ENCODE results near the gene ATP5IF1. TPM values are rescaled to one million over a fixed set of nuclear protein-coding genes. Genes with fewer than 3 reads are reported as not detected.

The ATP5IF1 gene
- total RNA-seq, 1 experiment from 2014 or later, result 169 TPM

GRCh38 chr1:28282426-28283407 lies 46.8 kb downstream of the ATP5IF1 start:
- TF ChIP-seq SIN3A (IDR thresholded peaks at IDR 0.05; ENCODE audit: low read depth) (no peak), POLR2AphosphoS5 (IDR thresholded peaks at IDR 0.05; ENCODE audit: low read depth, low read length) (peak; percentile 24; the same call in 1 of the 2 replicates)
- ChIA-PET POLR2A (no interaction called here), CTCF (interaction anchor here (1.2 to 1.4 kb wide), 2 partner anchors 22 to 34 kb away, joined by 3 to 6 read pairs; no protein-coding TSS in a partner anchor), RAD21 (ENCODE audit: low non-redundant PET in 1 of 2, low total read pairs in 2 of 2, uncharacterized antibody in 2 of 2, unreplicated experiment in 2 of 2) (no interaction called here)
- Histone ChIP-seq H3K4me2 (ENCODE audit: low read length) (no peak overlapping the region), H3K4me3 (replicated peaks in 1 of 2; ENCODE audit: low read depth in 1 of 2, low read length in 2 of 2) (no peak overlapping the region), H3K9me3 (ENCODE audit: control insufficient read depth in 1 of 2, insufficient read depth in 1 of 2, low read depth in 1 of 2, low read length in 2 of 2) (no peaks in the 10 kb centered on the region), H3K9me2 (ENCODE audit: insufficient read depth) (no peaks in the 10 kb centered on the region), H3K79me2 (ENCODE audit: insufficient read depth, low read length) (no peaks in the 10 kb centered on the region), H3K9ac (ENCODE audit: low read length) (no peak overlapping the region), H3K4me1 (ENCODE audit: control insufficient read depth in 1 of 2, insufficient read depth in 2 of 2, low read length in 2 of 2) (peaks cover 0 to 6% of the 10 kb centered on the region in 2 experiments; a peak in 2 of 4 replicates), H2AFZ (ENCODE audit: low read depth, low read length, poor library complexity, severe bottlenecking) (no peak overlapping the region), H3K27ac (ENCODE audit: low read depth, low read length) (no peak overlapping the region), H4K20me1 (ENCODE audit: insufficient read depth) (no peaks in the 10 kb centered on the region), H3K36me3 (ENCODE audit: control insufficient read depth in 1 of 2, insufficient read depth in 2 of 2, low read length in 2 of 2) (peaks cover 0 to 14% of the 10 kb centered on the region in 2 experiments; a peak in 1 of 4 replicates), H3K27me3 (ENCODE audit: insufficient read depth, low read length) (no peaks in the 10 kb centered on the region)
- BruUV-seq (replicated peaks), result no TSS peak
- intact Hi-C loops (cut with micrococcal nuclease), result no loop called here
- DNase-seq (ENCODE audit: low read depth, low spot score) (no peak), ATAC-seq (no peak)

- CTCF ChIA-PET, result no interaction called here
- H2AFZ ChIP-seq (ENCODE audit: low read depth, low read length, poor library complexity, severe bottlenecking), result no peak overlapping the region
- peaks cover 0 to 6% of the 10 kb centered on the region in 2 experiments; a peak in 2 of 4 replicates for H3K4me1 ChIP-seq (ENCODE audit: control insufficient read depth in 1 of 2, insufficient read depth in 2 of 2, low read length in 2 of 2)
- peaks cover 0 to 1% of the 10 kb centered on the region in 2 experiments; a peak in 1 of 4 replicates for H3K36me3 ChIP-seq (ENCODE audit: control insufficient read depth in 1 of 2, insufficient read depth in 2 of 2, low read length in 2 of 2)
- no peak overlapping the region for H3K4me3 ChIP-seq (replicated peaks in 1 of 2; ENCODE audit: low read depth in 1 of 2, low read length in 2 of 2)
- intact Hi-C loops (cut with micrococcal nuclease), result no loop called here
- DNase-seq (ENCODE audit: low read depth, low spot score) (no peak), ATAC-seq (no peak)
- H4K20me1 ChIP-seq (ENCODE audit: insufficient read depth), result no peaks in the 10 kb centered on the region
- no peak overlapping the region for H3K27ac ChIP-seq (ENCODE audit: low read depth, low read length)
- H3K27me3 ChIP-seq (ENCODE audit: insufficient read depth, low read length), result no peaks in the 10 kb centered on the region
- no peaks in the 10 kb centered on the region for H3K79me2 ChIP-seq (ENCODE audit: insufficient read depth, low read length)
- RAD21 ChIA-PET (ENCODE audit: low non-redundant PET in 1 of 2, low total read pairs in 2 of 2, uncharacterized antibody in 2 of 2, unreplicated experiment in 2 of 2), result no interaction called here
- POLR2A ChIA-PET, result interaction anchor here (1.7 kb wide), 1 partner anchor 37 kb away, joined by 6 read pairs; no protein-coding TSS in a partner anchor
- BruUV-seq (replicated peaks), result no TSS peak
- H3K9me3 ChIP-seq (ENCODE audit: control insufficient read depth in 1 of 2, insufficient read depth in 1 of 2, low read depth in 1 of 2, low read length in 2 of 2), result no peaks in the 10 kb centered on the region
- no peak overlapping the region for H3K4me2 ChIP-seq (ENCODE audit: low read length)
- H3K9me2 ChIP-seq (ENCODE audit: insufficient read depth), result no peaks in the 10 kb centered on the region
- H3K9ac ChIP-seq (ENCODE audit: low read length), result no peak overlapping the region
- no peak for TF ChIP-seq CTCF (IDR thresholded peaks at IDR 0.05 in 2 of 3, conservative IDR thresholded peaks at IDR 0.05 in 1 of 3; ENCODE audit: borderline replicate concordance in 1 of 3, insufficient read depth in 1 of 3, low read depth in 2 of 3, low read length in 2 of 3)
- TF ChIP-seq ZBTB33 (IDR thresholded peaks at IDR 0.05; ENCODE audit: extremely low read depth, insufficient replicate concordance, low read length), result no peak
- TF ChIP-seq POLR2A (IDR thresholded peaks at IDR 0.05; ENCODE audit: borderline replicate concordance, extremely low read depth, insufficient read depth, insufficient read length), result no peak
- TF ChIP-seq JUND (IDR thresholded peaks at IDR 0.05), result no peak
- no peak for TF ChIP-seq ELF1 (IDR thresholded peaks at IDR 0.05; ENCODE audit: borderline replicate concordance, low read depth)
- TF ChIP-seq EZH2phosphoT487 (IDR thresholded peaks at IDR 0.05; ENCODE audit: borderline replicate concordance), result no peak
- no peak for TF ChIP-seq FOSL1 (IDR thresholded peaks at IDR 0.05; ENCODE audit: low read depth)
- no peak for TF ChIP-seq CEBPB (IDR thresholded peaks at IDR 0.05; ENCODE audit: low read depth)
- TF ChIP-seq ZNF274 (IDR thresholded peaks at IDR 0.05; ENCODE audit: low read depth, low read length), result no peak
- no peak for TF ChIP-seq ATF3 (IDR thresholded peaks at IDR 0.05)
- TF ChIP-seq TCF7L2 (IDR thresholded peaks at IDR 0.05; ENCODE audit: borderline replicate concordance, extremely low read depth, insufficient read depth, insufficient read length), result no peak
- TF ChIP-seq SP1 (IDR thresholded peaks at IDR 0.05; ENCODE audit: low read depth), result no peak
- TF ChIP-seq MAX (IDR thresholded peaks at IDR 0.05), result no peak
These were observed 50.2 kb downstream of the ATP5IF1 start for GRCh38 chr1:28286111-28286510.
